HepG2 (cell line): ENCODE results near the gene PYY. TPM values are rescaled to one million over a fixed set of nuclear protein-coding genes. Genes with fewer than 3 reads are reported as not detected.

Experiments used
- ARNT ChIP-seq: fragments of 450-650 bp; IDR thresholded peaks from 2 replicates; pipeline ENCODE4 v1.6.1; 2017
- ATM ChIP-seq: fragments of 450-650 bp; IDR thresholded peaks from 2 replicates; pipeline ENCODE4 v1.7.1; 2017; ENCODE audit warnings: mild to moderate bottlenecking, borderline replicate concordance
- ERF ChIP-seq: IDR thresholded peaks from 2 replicates; pipeline ENCODE4 v1.6.1; 2018; ENCODE audit warnings: missing biosample characterization, missing genetic modification reagents
- HCFC1 ChIP-seq: fragments of 150-350 bp; IDR thresholded peaks from 2 replicates; pipeline ENCODE4 v1.6.1; 2014; ENCODE audit warnings: low read depth, low read length
- HOXA3 ChIP-seq: sonication (generic); formaldehyde crosslinking; IDR thresholded peaks from 2 replicates; pipeline ENCODE4 v1.5.0; 2020; ENCODE audit warnings: missing genetic modification reagents
- IKZF4 ChIP-seq: sonication (generic); formaldehyde crosslinking; IDR thresholded peaks from 2 replicates; pipeline ENCODE4 v1.5.1; 2020; ENCODE audit warnings: borderline replicate concordance, mild to moderate bottlenecking, low read depth, missing genetic modification reagents; ENCODE audit errors: not compliant biosample characterization
- MAFG ChIP-seq: sonication (generic); formaldehyde crosslinking; IDR thresholded peaks from 2 replicates; pipeline ENCODE4 v1.5.1; 2020; ENCODE audit warnings: mild to moderate bottlenecking, missing genetic modification reagents
- NAIF1 ChIP-seq: sonication (generic); formaldehyde crosslinking; IDR thresholded peaks from 2 replicates; pipeline ENCODE4 v1.5.0; 2020; ENCODE audit warnings: mild to moderate bottlenecking, missing genetic modification reagents, borderline replicate concordance
- NRL ChIP-seq: sonication (generic); formaldehyde crosslinking; IDR thresholded peaks from 2 replicates; pipeline ENCODE4 v1.5.0; 2020; ENCODE audit warnings: missing genetic modification reagents, mild to moderate bottlenecking, moderate library complexity, borderline replicate concordance
- TP53 ChIP-seq: sonication (generic); formaldehyde crosslinking; conservative IDR thresholded peaks from 2 replicates; pipeline ENCODE4 v1.4.0; 2020; ENCODE audit warnings: missing genetic modification reagents
- ZHX1 ChIP-seq: sonication (generic); formaldehyde crosslinking; IDR thresholded peaks from 2 replicates; pipeline ENCODE4 v1.8.1; 2022; ENCODE audit warnings: low read depth, mild to moderate bottlenecking, missing genetic modification reagents
- polyA plus RNA-seq, 8 experiments: library from polyadenylated mRNA; depleted of rRNA in 3 of 8; stranded (reverse) in 7 of 8; unstranded in 1 of 8; fragments of >200 nt; fragmentation: Illumina TruSeq in 4 of 8; extraction: Trizol in 4 of 8; gene quantifications; 2 replicates each; pipeline versions ENCODE4 v1.2.1 to v1.2.3, GENCODE V29; 2011 to 2016; ENCODE audit warnings: low read depth in 4 of 8, missing spikeins in 1 of 8, mixed read lengths in 1 of 8; ENCODE audit not compliant: insufficient read depth in 1 of 8
- total RNA-seq, 5 experiments: library from RNA; depleted of rRNA; stranded (reverse); fragments of >200 nt; fragmentation: Illumina TruSeq; extraction: Trizol; gene quantifications; 2 replicates each; pipeline ENCODE4 v1.2.3, GENCODE V29; 2016; ENCODE audit warnings: low read depth in 1 of 5
- TF ChIP-seq, protein P1 (sequence below): sonication (generic); formaldehyde crosslinking; IDR thresholded peaks from 2 replicates; pipeline ENCODE4 v1.8.1; 2023; ENCODE audit warnings: mild to moderate bottlenecking, moderate library complexity, missing genetic modification reagents
- TF ChIP-seq, protein P2 (sequence below): sonication (generic); formaldehyde crosslinking; IDR thresholded peaks from 2 replicates; pipeline ENCODE4 v1.4.0; 2020; ENCODE audit warnings: mild to moderate bottlenecking, missing genetic modification reagents
- TF ChIP-seq, protein P3 (sequence below): sonication (generic); formaldehyde crosslinking; IDR thresholded peaks from 2 replicates; pipeline ENCODE4 v1.9.0; 2022; ENCODE audit warnings: missing genetic modification reagents, mild to moderate bottlenecking, borderline replicate concordance
- TF ChIP-seq, protein P4 (sequence below): IDR thresholded peaks from 2 replicates; pipeline ENCODE4 v1.6.1; 2016; ENCODE audit warnings: low read depth

PYY gene
- total and polyA plus RNA-seq, 2 of the 13 experiments (the other 11 are each of a cell fraction or from before 2014, with no cell fraction given): 0.25 TPM; not detected in 1

GRCh38 chr17:44001461-44001920 is 47.8 kb upstream of the PYY start (continued):
- TF ChIP-seq MAFG (CRISPR knock-in tag): no peak
- TF ChIP-seq, protein P1, sequence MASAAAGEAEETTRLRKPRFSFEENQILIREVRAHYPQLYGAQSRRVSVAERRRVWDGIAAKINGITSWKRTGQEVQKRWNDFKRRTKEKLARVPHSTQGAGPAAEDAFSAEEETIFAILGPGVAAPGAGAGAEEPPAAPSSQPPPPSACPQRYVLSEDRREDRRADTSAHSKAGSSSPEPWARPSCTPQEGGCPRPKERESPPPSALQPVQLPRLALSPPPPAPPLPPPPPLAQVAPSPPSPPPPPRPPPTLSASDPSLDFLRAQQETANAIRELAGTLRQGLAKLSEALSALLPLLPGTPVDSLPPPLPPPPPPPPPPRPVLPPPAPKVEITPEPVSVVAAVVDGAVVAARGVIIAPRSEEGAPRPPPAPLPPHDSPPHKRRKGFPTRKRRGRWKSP: no peak
- TF ChIP-seq HCFC1: no peak
- TF ChIP-seq ZHX1: no peak
- no peak for TF ChIP-seq NAIF1 (CRISPR knock-in tag)
- peak; percentile 59; the same call in 1 of the 2 replicates for TF ChIP-seq ERF (CRISPR knock-in tag)
- TF ChIP-seq HOXA3: peak; percentile 50; the same call in 1 of the 2 replicates
- no peak for TF ChIP-seq ATM
- TF ChIP-seq, protein P2, sequence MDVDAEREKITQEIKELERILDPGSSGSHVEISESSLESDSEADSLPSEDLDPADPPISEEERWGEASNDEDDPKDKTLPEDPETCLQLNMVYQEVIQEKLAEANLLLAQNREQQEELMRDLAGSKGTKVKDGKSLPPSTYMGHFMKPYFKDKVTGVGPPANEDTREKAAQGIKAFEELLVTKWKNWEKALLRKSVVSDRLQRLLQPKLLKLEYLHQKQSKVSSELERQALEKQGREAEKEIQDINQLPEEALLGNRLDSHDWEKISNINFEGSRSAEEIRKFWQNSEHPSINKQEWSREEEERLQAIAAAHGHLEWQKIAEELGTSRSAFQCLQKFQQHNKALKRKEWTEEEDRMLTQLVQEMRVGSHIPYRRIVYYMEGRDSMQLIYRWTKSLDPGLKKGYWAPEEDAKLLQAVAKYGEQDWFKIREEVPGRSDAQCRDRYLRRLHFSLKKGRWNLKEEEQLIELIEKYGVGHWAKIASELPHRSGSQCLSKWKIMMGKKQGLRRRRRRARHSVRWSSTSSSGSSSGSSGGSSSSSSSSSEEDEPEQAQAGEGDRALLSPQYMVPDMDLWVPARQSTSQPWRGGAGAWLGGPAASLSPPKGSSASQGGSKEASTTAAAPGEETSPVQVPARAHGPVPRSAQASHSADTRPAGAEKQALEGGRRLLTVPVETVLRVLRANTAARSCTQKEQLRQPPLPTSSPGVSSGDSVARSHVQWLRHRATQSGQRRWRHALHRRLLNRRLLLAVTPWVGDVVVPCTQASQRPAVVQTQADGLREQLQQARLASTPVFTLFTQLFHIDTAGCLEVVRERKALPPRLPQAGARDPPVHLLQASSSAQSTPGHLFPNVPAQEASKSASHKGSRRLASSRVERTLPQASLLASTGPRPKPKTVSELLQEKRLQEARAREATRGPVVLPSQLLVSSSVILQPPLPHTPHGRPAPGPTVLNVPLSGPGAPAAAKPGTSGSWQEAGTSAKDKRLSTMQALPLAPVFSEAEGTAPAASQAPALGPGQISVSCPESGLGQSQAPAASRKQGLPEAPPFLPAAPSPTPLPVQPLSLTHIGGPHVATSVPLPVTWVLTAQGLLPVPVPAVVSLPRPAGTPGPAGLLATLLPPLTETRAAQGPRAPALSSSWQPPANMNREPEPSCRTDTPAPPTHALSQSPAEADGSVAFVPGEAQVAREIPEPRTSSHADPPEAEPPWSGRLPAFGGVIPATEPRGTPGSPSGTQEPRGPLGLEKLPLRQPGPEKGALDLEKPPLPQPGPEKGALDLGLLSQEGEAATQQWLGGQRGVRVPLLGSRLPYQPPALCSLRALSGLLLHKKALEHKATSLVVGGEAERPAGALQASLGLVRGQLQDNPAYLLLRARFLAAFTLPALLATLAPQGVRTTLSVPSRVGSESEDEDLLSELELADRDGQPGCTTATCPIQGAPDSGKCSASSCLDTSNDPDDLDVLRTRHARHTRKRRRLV (CRISPR knock-in tag): no peak
- no peak for TF ChIP-seq IKZF4
- no peak for TF ChIP-seq TP53 (CRISPR knock-in tag)
- TF ChIP-seq, protein P3, sequence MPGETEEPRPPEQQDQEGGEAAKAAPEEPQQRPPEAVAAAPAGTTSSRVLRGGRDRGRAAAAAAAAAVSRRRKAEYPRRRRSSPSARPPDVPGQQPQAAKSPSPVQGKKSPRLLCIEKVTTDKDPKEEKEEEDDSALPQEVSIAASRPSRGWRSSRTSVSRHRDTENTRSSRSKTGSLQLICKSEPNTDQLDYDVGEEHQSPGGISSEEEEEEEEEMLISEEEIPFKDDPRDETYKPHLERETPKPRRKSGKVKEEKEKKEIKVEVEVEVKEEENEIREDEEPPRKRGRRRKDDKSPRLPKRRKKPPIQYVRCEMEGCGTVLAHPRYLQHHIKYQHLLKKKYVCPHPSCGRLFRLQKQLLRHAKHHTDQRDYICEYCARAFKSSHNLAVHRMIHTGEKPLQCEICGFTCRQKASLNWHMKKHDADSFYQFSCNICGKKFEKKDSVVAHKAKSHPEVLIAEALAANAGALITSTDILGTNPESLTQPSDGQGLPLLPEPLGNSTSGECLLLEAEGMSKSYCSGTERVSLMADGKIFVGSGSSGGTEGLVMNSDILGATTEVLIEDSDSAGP (CRISPR knock-in tag): no peak; the same call in 1 of the 2 replicates
- no peak for TF ChIP-seq ARNT
- TF ChIP-seq, protein P4, sequence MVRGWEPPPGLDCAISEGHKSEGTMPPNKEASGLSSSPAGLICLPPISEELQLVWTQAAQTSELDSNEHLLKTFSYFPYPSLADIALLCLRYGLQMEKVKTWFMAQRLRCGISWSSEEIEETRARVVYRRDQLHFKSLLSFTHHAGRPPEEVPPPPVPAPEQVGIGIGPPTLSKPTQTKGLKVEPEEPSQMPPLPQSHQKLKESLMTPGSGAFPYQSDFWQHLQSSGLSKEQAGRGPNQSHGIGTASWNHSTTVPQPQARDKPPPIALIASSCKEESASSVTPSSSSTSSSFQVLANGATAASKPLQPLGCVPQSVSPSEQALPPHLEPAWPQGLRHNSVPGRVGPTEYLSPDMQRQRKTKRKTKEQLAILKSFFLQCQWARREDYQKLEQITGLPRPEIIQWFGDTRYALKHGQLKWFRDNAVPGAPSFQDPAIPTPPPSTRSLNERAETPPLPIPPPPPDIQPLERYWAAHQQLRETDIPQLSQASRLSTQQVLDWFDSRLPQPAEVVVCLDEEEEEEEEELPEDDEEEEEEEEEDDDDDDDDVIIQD (CRISPR knock-in tag): peak; percentile 63; the same call in 1 of the 2 replicates
- TF ChIP-seq NRL (CRISPR knock-in tag): no peak
